ENCODE measurements around the gene SYNDIG1. TPM values are rescaled to one million over a fixed set of nuclear protein-coding genes. Genes with fewer than 3 reads are reported as not detected.

The SYNDIG1 gene
- polyA plus RNA-seq, 4 donors = 0.90 to 2.0 (median 1.9) TPM; not detected in 1

- DNase-seq (no peak), FAIRE-seq (no peak)
- H3K27me3 ChIP-seq (ENCODE audit: control insufficient read depth in 3 of 3, insufficient read depth in 3 of 3, low read length in 3 of 3) = no peaks in the 10 kb centered on the region
- H3K36me3 ChIP-seq (ENCODE audit: control insufficient read depth in 3 of 3, insufficient read depth in 2 of 3, low read depth in 1 of 3, low read length in 3 of 3) = no peaks in the 10 kb centered on the region
- peaks cover 0 to 5% (median 0%) of the 10 kb centered on the region in 3 donors for H3K4me1 ChIP-seq (ENCODE audit: control insufficient read depth in 3 of 3, insufficient read depth in 2 of 3, low read depth in 1 of 3, low read length in 2 of 3)
- WGBS, 3 donors = 78 to 85% (median 84%) methylated on average over 3 of the region's 3 CpGs
- H3K4me3 ChIP-seq (ENCODE audit: low read depth in 1 of 3, low read length in 3 of 3) = no peak overlapping the region
- no peak overlapping the region for H3K27ac ChIP-seq (ENCODE audit: low read depth in 1 of 3, low read length in 2 of 3)
- H3K9me3 ChIP-seq (ENCODE audit: control insufficient read depth in 2 of 2, insufficient read depth in 1 of 2, low read depth in 1 of 2, low read length in 1 of 2) = no peaks in the 10 kb centered on the region
Measured at GRCh38 chr20:24451428-24451827, 18.0 kb upstream of the SYNDIG1 start.

DNA sequence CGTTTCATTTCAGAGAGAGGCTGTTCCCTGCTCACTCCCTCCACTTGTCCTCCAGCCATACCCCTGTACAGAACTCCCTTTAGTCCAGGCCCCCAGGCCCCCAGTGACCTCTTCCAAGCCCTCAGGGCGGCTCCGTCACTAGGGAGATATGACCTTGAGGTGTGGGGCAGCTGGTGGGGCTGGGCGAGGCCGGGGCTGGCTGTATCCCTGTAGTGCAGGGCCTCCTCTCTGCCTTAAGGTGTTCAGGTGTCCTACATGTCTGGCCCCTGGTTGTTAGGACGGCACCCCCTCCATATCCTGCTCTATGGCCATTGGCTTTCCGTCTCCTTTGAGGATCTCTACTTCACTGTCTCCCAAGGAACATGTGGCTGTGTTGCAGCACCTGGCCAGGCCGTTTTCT lies 17.4 kb upstream of the SYNDIG1 start:
- DNase-seq = no peak
- no peak overlapping the region for H3K4me3 ChIP-seq (ENCODE audit: low read depth in 1 of 3, low read length in 3 of 3)
- no peak overlapping the region for H3K27ac ChIP-seq (ENCODE audit: low read depth in 1 of 3, low read length in 2 of 3)
- no peaks in the 10 kb centered on the region for H3K9me3 ChIP-seq (ENCODE audit: control insufficient read depth in 2 of 2, insufficient read depth in 1 of 2, low read depth in 1 of 2, low read length in 1 of 2)
- H3K4me1 ChIP-seq (ENCODE audit: control insufficient read depth in 3 of 3, insufficient read depth in 2 of 3, low read depth in 1 of 3, low read length in 2 of 3) = peaks cover 0 to 5% (median 0%) of the 10 kb centered on the region in 3 donors
- H3K27me3 ChIP-seq (ENCODE audit: control insufficient read depth in 3 of 3, insufficient read depth in 3 of 3, low read length in 3 of 3) = no peaks in the 10 kb centered on the region
- no peaks in the 10 kb centered on the region for H3K36me3 ChIP-seq (ENCODE audit: control insufficient read depth in 3 of 3, insufficient read depth in 2 of 3, low read depth in 1 of 3, low read length in 3 of 3)
- 62 to 79% (median 64%) methylated on average over 8 of the region's 8 CpGs for WGBS, 3 donors
- FAIRE-seq = no peak

GRCh38 chr20:24452498-24453127 lies 16.8 kb upstream of the SYNDIG1 start:
- H3K4me3 ChIP-seq (ENCODE audit: low read depth in 1 of 3, low read length in 3 of 3) = no peak overlapping the region
- H3K4me1 ChIP-seq (ENCODE audit: control insufficient read depth in 3 of 3, insufficient read depth in 2 of 3, low read depth in 1 of 3, low read length in 2 of 3) = peaks cover 0 to 5% (median 0%) of the 10 kb centered on the region in 3 donors
- H3K27me3 ChIP-seq (ENCODE audit: control insufficient read depth in 3 of 3, insufficient read depth in 3 of 3, low read length in 3 of 3) = no peaks in the 10 kb centered on the region
- WGBS, 3 donors = 86 to 90% (median 88%) methylated on average over 9 of the region's 9 CpGs
- no peak overlapping the region for H3K27ac ChIP-seq (ENCODE audit: low read depth in 1 of 3, low read length in 2 of 3)
- H3K9me3 ChIP-seq (ENCODE audit: control insufficient read depth in 2 of 2, insufficient read depth in 1 of 2, low read depth in 1 of 2, low read length in 1 of 2) = no peaks in the 10 kb centered on the region
- DNase-seq (no peak), FAIRE-seq (no peak)
- H3K36me3 ChIP-seq (ENCODE audit: control insufficient read depth in 3 of 3, insufficient read depth in 2 of 3, low read depth in 1 of 3, low read length in 3 of 3) = no peaks in the 10 kb centered on the region

GRCh38 chr20:24453869-24454268 lies 15.6 kb upstream of the SYNDIG1 start:
- 33 to 51% (median 41%) methylated on average over 2 of the region's 2 CpGs for WGBS, 3 donors

GRCh38 chr20:24455081-24455480 lies 14.3 kb upstream of the SYNDIG1 start:
- Histone ChIP-seq H3K9me3 (ENCODE audit: control insufficient read depth in 2 of 2, insufficient read depth in 1 of 2, low read depth in 1 of 2, low read length in 1 of 2) (no peaks in the 10 kb centered on the region), H3K36me3 (ENCODE audit: control insufficient read depth in 3 of 3, insufficient read depth in 2 of 3, low read depth in 1 of 3, low read length in 3 of 3) (no peaks in the 10 kb centered on the region), H3K27ac (ENCODE audit: low read depth in 1 of 3, low read length in 2 of 3) (no peak overlapping the region), H3K4me3 (ENCODE audit: low read depth in 1 of 3, low read length in 3 of 3) (no peak overlapping the region), H3K27me3 (ENCODE audit: control insufficient read depth in 3 of 3, insufficient read depth in 3 of 3, low read length in 3 of 3) (no peaks in the 10 kb centered on the region), H3K4me1 (ENCODE audit: control insufficient read depth in 3 of 3, insufficient read depth in 2 of 3, low read depth in 1 of 3, low read length in 2 of 3) (no peaks in the 10 kb centered on the region)
- WGBS, 3 donors = 49 to 74% (median 56%) methylated on average over 6 of the region's 6 CpGs
- DNase-seq (no peak), FAIRE-seq (no peak)

More at GRCh38 chr20:24453869-24454268, 15.6 kb upstream of the SYNDIG1 start:
- Histone ChIP-seq H3K36me3 (ENCODE audit: control insufficient read depth in 3 of 3, insufficient read depth in 2 of 3, low read depth in 1 of 3, low read length in 3 of 3) (no peaks in the 10 kb centered on the region), H3K4me1 (ENCODE audit: control insufficient read depth in 3 of 3, insufficient read depth in 2 of 3, low read depth in 1 of 3, low read length in 2 of 3) (no peaks in the 10 kb centered on the region), H3K4me3 (ENCODE audit: low read depth in 1 of 3, low read length in 3 of 3) (no peak overlapping the region), H3K27me3 (ENCODE audit: control insufficient read depth in 3 of 3, insufficient read depth in 3 of 3, low read length in 3 of 3) (no peaks in the 10 kb centered on the region), H3K27ac (ENCODE audit: low read depth in 1 of 3, low read length in 2 of 3) (no peak overlapping the region), H3K9me3 (ENCODE audit: control insufficient read depth in 2 of 2, insufficient read depth in 1 of 2, low read depth in 1 of 2, low read length in 1 of 2) (no peaks in the 10 kb centered on the region)
- FAIRE-seq (no peak), DNase-seq (no peak)

- H3K36me3 ChIP-seq (ENCODE audit: control insufficient read depth in 3 of 3, insufficient read depth in 2 of 3, low read depth in 1 of 3, low read length in 3 of 3) = no peaks in the 10 kb centered on the region
- DNase-seq (no peak), FAIRE-seq (no peak)
- H3K9me3 ChIP-seq (ENCODE audit: control insufficient read depth in 2 of 2, insufficient read depth in 1 of 2, low read depth in 1 of 2, low read length in 1 of 2) = no peaks in the 10 kb centered on the region
- no peaks in the 10 kb centered on the region for H3K4me1 ChIP-seq (ENCODE audit: control insufficient read depth in 3 of 3, insufficient read depth in 2 of 3, low read depth in 1 of 3, low read length in 2 of 3)
- H3K4me3 ChIP-seq (ENCODE audit: low read depth in 1 of 3, low read length in 3 of 3) = no peak overlapping the region
- 69 to 78% (median 72%) methylated on average over 3 of the region's 3 CpGs for WGBS, 3 donors
- no peaks in the 10 kb centered on the region for H3K27me3 ChIP-seq (ENCODE audit: control insufficient read depth in 3 of 3, insufficient read depth in 3 of 3, low read length in 3 of 3)
- H3K27ac ChIP-seq (ENCODE audit: low read depth in 1 of 3, low read length in 2 of 3) = no peak overlapping the region
Measured at GRCh38 chr20:24456398-24456781, 13.0 kb upstream of the SYNDIG1 start.

GRCh38 chr20:24458436-24458835 lies 11.0 kb upstream of the SYNDIG1 start:
- 56 to 82% (median 77%) methylated on average over 2 of the region's 2 CpGs for WGBS, 3 donors
- no peaks in the 10 kb centered on the region for H3K9me3 ChIP-seq (ENCODE audit: control insufficient read depth in 2 of 2, insufficient read depth in 1 of 2, low read depth in 1 of 2, low read length in 1 of 2)
- H3K4me3 ChIP-seq (ENCODE audit: low read depth in 1 of 3, low read length in 3 of 3) = no peak overlapping the region
- FAIRE-seq = no peak
- H3K4me1 ChIP-seq (ENCODE audit: control insufficient read depth in 3 of 3, insufficient read depth in 2 of 3, low read depth in 1 of 3, low read length in 2 of 3) = no peaks in the 10 kb centered on the region
- no peaks in the 10 kb centered on the region for H3K36me3 ChIP-seq (ENCODE audit: control insufficient read depth in 3 of 3, insufficient read depth in 2 of 3, low read depth in 1 of 3, low read length in 3 of 3)
- no peak overlapping the region for H3K27ac ChIP-seq (ENCODE audit: low read depth in 1 of 3, low read length in 2 of 3)
- no peaks in the 10 kb centered on the region for H3K27me3 ChIP-seq (ENCODE audit: control insufficient read depth in 3 of 3, insufficient read depth in 3 of 3, low read length in 3 of 3)
- no peak for DNase-seq

- no peak for FAIRE-seq
- WGBS, 3 donors = 71 to 97% (median 90%) methylated on average over 2 of the region's 2 CpGs
- Histone ChIP-seq H3K27ac (ENCODE audit: low read depth in 1 of 3, low read length in 2 of 3) (no peak overlapping the region), H3K4me1 (ENCODE audit: control insufficient read depth in 3 of 3, insufficient read depth in 2 of 3, low read depth in 1 of 3, low read length in 2 of 3) (no peaks in the 10 kb centered on the region), H3K36me3 (ENCODE audit: control insufficient read depth in 3 of 3, insufficient read depth in 2 of 3, low read depth in 1 of 3, low read length in 3 of 3) (no peaks in the 10 kb centered on the region), H3K27me3 (ENCODE audit: control insufficient read depth in 3 of 3, insufficient read depth in 3 of 3, low read length in 3 of 3) (no peaks in the 10 kb centered on the region), H3K9me3 (ENCODE audit: control insufficient read depth in 2 of 2, insufficient read depth in 1 of 2, low read depth in 1 of 2, low read length in 1 of 2) (no peaks in the 10 kb centered on the region), H3K4me3 (ENCODE audit: low read depth in 1 of 3, low read length in 3 of 3) (no peak overlapping the region)
- no peak for DNase-seq
Measured at GRCh38 chr20:24459733-24460132, 9.7 kb upstream of the SYNDIG1 start.

DNA sequence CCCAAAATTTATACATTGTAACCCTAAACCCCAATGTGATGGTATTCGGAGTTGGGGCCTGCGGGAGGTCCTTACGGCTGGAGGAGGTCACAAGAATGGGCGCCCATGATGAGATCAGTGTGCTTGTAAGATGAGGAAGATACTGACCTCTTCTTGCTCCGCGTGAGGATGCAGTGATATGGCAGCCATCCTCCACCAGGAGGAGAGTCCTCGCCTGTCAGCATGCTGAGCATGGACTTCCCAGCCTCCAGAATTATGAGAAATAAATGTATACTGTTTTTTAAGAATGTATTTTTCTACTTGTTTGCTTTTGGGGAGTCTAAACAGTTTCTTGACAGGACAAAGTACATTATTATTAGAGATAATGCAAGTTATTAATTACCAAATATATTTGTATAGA lies 8.7 kb upstream of the SYNDIG1 start:
- WGBS, 3 donors = 85 to 88% (median 88%) methylated on average over 7 of the region's 7 CpGs
- no peak overlapping the region for H3K27ac ChIP-seq (ENCODE audit: low read depth in 1 of 3, low read length in 2 of 3)
- no peaks in the 10 kb centered on the region for H3K36me3 ChIP-seq (ENCODE audit: control insufficient read depth in 3 of 3, insufficient read depth in 2 of 3, low read depth in 1 of 3, low read length in 3 of 3)
- no peaks in the 10 kb centered on the region for H3K9me3 ChIP-seq (ENCODE audit: control insufficient read depth in 2 of 2, insufficient read depth in 1 of 2, low read depth in 1 of 2, low read length in 1 of 2)
- H3K27me3 ChIP-seq (ENCODE audit: control insufficient read depth in 3 of 3, insufficient read depth in 3 of 3, low read length in 3 of 3) = no peaks in the 10 kb centered on the region
- no peak for FAIRE-seq
- no peaks in the 10 kb centered on the region for H3K4me1 ChIP-seq (ENCODE audit: control insufficient read depth in 3 of 3, insufficient read depth in 2 of 3, low read depth in 1 of 3, low read length in 2 of 3)
- no peak overlapping the region for H3K4me3 ChIP-seq (ENCODE audit: low read depth in 1 of 3, low read length in 3 of 3)
- no peak for DNase-seq

Data from small intestine (tissue), 7 donors.